K562 (cell line): ENCODE results near the gene PSME4. TPM values are rescaled to one million over a fixed set of nuclear protein-coding genes. Genes with fewer than 3 reads are reported as not detected.
A peak's percentile ranks its signal among the peaks of the same experiment; 100 is the strongest.

Experiments used
- CXXC5 ChIP-seq: fragments of 250-450 bp; sonication (Bioruptor Pico); IDR thresholded peaks from 2 replicates; pipeline ENCODE4 v1.8.0; 2022; ENCODE audit warnings: inconsistent platforms, mild to moderate bottlenecking, moderate library complexity
- KDM5B ChIP-seq: fragments of 200-600 bp; sonication (generic); IDR thresholded peaks from 2 replicates; pipeline ENCODE4 v1.6.1; 2012; ENCODE audit warnings: low read depth, mild to moderate bottlenecking, moderate library complexity, low read length, control low read depth, inconsistent platforms; ENCODE audit not compliant: insufficient replicate concordance
- RBFOX2 ChIP-seq: fragments of 200-400 bp; formaldehyde crosslinking; IDR thresholded peaks from 2 replicates; pipeline ENCODE4 v1.6.1; 2017; ENCODE audit warnings: low read depth, mild to moderate bottlenecking, low read length, moderate library complexity
- ZBTB26 ChIP-seq: fragments of 450-650 bp; formaldehyde crosslinking; IDR thresholded peaks from 2 replicates; pipeline ENCODE4 v1.4.0; 2022; ENCODE audit warnings: missing genetic modification characterization
- ZMIZ1 ChIP-seq, 2 experiments: fragments of 150-350 bp in 1 of 2; IDR thresholded peaks; 2 replicates each; pipeline ENCODE4 v1.6.1; 2012 to 2016; ENCODE audit warnings: low read depth in 2 of 2, low read length in 2 of 2, mild to moderate bottlenecking in 1 of 2, moderate library complexity in 1 of 2
- ZNF408 ChIP-seq: fragments of 250-450 bp; sonication (Bioruptor Pico); IDR thresholded peaks from 2 replicates; pipeline ENCODE4 v1.4.0; 2020; ENCODE audit warnings: low read depth, mild to moderate bottlenecking, moderate library complexity
- polyA plus RNA-seq, 8 experiments: library from polyadenylated mRNA; depleted of rRNA in 4 of 8; stranded (reverse) in 5 of 8; unstranded in 3 of 8; fragments of >200 nt; fragmentation: Nextera tagmentation in 2 of 8; fragmentation: Illumina TruSeq in 1 of 8; extraction: Ambion mirVana in 2 of 8; extraction: Trizol in 1 of 8; gene quantifications; 2 replicates each; pipeline versions ENCODE4 v1.2.1 to v1.2.3, GENCODE V29; 2011 to 2014; ENCODE audit warnings: inconsistent platforms in 1 of 8, missing spikeins in 1 of 8
- total RNA-seq, 7 experiments: library from RNA; depleted of rRNA in 6 of 7; stranded (reverse); fragments of >200 nt in 6 of 7; fragmentation: Illumina TruSeq in 2 of 7; extraction: Trizol in 2 of 7; gene quantifications; 2 replicates each; pipeline versions ENCODE4 v1.2.1 to v1.2.3, GENCODE V29; 2011 to 2021; ENCODE audit warnings: low replicate concordance in 1 of 7
- TF ChIP-seq, protein P1 (sequence below), 2 experiments: fragments of 450-650 bp; formaldehyde crosslinking in 1 of 2; IDR thresholded peaks; 2 replicates each; pipeline versions ENCODE4 v1.4.0 to v1.6.1; 2014 to 2020; ENCODE audit warnings: mild to moderate bottlenecking in 2 of 2, borderline replicate concordance in 1 of 2, low read depth in 1 of 2
- TF ChIP-seq, protein P2 (sequence below): sonication (generic); formaldehyde crosslinking; IDR thresholded peaks from 2 replicates; pipeline ENCODE4 v1.8.0; 2022; ENCODE audit warnings: missing genetic modification reagents, mild to moderate bottlenecking, moderate library complexity, borderline replicate concordance

The PSME4 gene
- total and polyA plus RNA-seq, 9 of the 15 experiments (the other 6 are each of a cell fraction or from before 2014, with no cell fraction given): 24.3 to 77.8 (median 40.5) TPM

DNA sequence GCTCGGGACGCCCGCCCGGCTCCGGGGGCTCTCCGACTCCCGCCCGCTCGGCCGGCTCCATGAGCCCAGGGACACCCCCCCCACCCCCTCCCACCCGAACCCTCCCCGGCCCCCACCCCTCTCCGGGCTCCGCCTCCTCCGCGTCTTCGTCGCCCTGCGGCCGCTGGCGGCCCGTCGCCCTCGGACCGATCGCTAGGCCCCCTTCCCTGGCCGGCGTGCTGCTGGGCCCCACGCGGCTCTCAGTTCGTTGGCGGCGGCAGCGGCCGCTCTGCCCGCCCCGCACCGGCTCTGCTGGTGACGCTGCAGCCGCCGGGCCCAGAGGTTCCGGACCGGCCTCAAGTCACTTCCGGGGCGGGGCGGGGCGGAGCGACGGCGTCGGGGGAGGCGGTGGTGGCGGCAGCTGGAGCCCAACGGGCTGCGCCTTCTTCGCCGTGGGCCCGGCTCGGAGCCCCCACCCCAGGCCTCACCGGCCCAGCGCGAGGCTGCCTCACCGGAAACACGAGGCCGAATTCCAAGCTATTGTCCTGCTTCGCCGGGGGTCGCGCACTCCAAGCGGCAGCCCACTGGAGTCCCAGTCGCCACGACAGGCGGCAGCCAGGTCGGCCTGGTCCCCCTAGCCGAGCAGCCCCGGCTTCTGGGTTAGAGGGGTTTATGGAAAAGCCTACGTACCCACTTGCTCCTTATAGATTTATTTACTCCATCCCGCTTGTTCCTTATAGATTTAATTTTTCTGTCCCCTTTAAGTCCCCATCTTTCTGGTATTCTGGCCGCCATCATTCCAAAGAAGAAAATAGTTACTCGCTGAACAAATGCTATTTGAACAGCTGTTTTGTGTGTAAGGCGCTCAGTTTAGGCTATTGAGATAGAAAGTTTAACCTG lies at the start of gene PSME4 (continued):
- TF ChIP-seq ZMIZ1 (IDR thresholded peaks at IDR 0.05; ENCODE audit: low read depth in 2 of 2, low read length in 2 of 2) (0 out of 4 replicates have a peak, but pooled peaks of 1 of the 2 experiments have one; percentile 12), ZNF408 (CRISPR knock-in tag) (no peak), RBFOX2 (peak; percentile 93), KDM5B (peak; percentile 68), CXXC5 (CRISPR knock-in tag) (peak; percentile 60), ZBTB26 (CRISPR knock-in tag) (no peak)
- TF ChIP-seq, protein P1, sequence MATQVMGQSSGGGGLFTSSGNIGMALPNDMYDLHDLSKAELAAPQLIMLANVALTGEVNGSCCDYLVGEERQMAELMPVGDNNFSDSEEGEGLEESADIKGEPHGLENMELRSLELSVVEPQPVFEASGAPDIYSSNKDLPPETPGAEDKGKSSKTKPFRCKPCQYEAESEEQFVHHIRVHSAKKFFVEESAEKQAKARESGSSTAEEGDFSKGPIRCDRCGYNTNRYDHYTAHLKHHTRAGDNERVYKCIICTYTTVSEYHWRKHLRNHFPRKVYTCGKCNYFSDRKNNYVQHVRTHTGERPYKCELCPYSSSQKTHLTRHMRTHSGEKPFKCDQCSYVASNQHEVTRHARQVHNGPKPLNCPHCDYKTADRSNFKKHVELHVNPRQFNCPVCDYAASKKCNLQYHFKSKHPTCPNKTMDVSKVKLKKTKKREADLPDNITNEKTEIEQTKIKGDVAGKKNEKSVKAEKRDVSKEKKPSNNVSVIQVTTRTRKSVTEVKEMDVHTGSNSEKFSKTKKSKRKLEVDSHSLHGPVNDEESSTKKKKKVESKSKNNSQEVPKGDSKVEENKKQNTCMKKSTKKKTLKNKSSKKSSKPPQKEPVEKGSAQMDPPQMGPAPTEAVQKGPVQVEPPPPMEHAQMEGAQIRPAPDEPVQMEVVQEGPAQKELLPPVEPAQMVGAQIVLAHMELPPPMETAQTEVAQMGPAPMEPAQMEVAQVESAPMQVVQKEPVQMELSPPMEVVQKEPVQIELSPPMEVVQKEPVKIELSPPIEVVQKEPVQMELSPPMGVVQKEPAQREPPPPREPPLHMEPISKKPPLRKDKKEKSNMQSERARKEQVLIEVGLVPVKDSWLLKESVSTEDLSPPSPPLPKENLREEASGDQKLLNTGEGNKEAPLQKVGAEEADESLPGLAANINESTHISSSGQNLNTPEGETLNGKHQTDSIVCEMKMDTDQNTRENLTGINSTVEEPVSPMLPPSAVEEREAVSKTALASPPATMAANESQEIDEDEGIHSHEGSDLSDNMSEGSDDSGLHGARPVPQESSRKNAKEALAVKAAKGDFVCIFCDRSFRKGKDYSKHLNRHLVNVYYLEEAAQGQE (IDR thresholded peaks at IDR 0.05; ENCODE audit: borderline replicate concordance): peak; percentile 41
- TF ChIP-seq, protein P1 (CRISPR knock-in tag; IDR thresholded peaks at IDR 0.05; ENCODE audit: low read depth): no peak
- TF ChIP-seq, protein P2, sequence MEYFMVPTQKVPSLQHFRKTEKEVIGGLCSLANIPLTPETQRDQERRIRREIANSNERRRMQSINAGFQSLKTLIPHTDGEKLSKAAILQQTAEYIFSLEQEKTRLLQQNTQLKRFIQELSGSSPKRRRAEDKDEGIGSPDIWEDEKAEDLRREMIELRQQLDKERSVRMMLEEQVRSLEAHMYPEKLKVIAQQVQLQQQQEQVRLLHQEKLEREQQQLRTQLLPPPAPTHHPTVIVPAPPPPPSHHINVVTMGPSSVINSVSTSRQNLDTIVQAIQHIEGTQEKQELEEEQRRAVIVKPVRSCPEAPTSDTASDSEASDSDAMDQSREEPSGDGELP (CRISPR knock-in tag): peak; percentile 75
